Measurements from ENCODE around the gene NUCB1.
"Not testable (repeated sequence)": the region's sequence is repeated elsewhere in the genome, so short reads cannot be mapped to it uniquely, and the experiment has no call there.

NUCB1 gene

DNA sequence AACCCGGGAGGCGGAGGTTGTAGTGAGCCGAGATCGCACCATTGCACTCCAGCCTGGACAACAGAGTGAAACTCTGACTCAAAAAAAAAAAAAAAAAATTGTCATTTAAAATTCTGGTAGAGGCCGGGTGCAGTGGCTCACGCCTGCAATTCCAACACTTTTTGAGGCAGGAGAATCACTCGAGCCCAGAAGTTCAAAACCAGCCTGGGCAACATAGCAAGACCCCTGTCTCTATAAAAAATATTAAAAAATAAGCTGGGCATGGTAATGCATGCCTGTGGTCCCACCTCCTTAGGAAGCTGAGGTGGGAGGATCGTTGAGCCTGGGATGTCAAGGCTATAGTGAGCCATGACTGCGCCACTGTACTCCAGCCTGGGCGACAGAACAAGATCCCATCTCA, 6.2 kb downstream of the NUCB1 start:
- no peak for DNase-seq

GRCh38 chr19:48907671-48908070, 7.6 kb downstream of the NUCB1 start:
- DNase-seq = no peak

DNA sequence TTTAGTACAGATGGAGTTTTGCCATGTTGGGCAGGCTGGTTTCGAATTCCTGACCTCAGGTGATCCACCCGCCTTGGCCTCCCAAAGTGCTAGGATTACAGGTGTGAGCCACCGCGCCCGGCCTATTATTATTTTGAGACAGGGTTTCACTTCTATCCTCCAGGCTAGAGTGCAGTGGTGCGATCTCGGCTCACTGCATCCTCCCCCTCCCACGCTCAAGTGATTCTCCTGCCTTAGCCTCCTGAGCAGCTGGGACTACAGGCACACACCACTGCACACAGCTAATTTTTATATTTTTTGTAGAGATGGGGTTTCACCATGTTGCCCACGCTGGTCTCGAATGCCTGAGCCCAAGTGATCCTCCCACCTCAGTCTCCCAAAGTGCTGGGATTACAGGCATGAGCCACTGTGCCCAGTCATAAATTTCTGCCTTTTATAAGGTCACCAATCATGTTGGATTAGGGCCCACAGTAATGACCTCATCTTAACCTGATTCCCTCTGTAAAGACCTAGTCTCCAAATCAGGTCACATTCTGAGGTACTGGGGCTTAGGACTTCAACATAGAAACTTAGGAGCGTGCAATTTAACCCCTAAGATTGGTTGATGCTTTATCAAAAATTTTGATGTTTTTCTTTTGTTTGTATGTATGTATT, 9.4 kb downstream of the NUCB1 start:
- DNase-seq = not testable (repeated sequence)

DNA sequence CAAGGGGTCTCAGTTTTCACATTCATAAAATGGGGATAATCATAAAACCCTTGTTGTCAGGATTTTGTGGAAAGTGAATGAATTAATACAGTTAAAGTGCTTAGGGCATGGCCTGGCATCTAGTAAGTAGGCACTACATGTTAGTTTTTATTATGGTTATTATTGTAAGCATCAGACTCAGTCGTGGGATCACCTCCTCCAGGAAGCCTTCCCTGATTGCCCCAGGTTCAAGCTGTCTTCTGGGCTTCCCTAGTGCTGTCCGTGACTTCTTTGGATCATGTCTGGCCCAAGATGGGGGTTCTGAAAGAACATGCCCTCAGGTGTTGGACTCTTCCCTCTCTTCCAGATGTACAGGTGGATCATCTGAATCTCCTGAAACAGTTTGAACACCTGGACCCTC, 10.7 kb downstream of the NUCB1 start:
- DNase-seq = no peak

DNA sequence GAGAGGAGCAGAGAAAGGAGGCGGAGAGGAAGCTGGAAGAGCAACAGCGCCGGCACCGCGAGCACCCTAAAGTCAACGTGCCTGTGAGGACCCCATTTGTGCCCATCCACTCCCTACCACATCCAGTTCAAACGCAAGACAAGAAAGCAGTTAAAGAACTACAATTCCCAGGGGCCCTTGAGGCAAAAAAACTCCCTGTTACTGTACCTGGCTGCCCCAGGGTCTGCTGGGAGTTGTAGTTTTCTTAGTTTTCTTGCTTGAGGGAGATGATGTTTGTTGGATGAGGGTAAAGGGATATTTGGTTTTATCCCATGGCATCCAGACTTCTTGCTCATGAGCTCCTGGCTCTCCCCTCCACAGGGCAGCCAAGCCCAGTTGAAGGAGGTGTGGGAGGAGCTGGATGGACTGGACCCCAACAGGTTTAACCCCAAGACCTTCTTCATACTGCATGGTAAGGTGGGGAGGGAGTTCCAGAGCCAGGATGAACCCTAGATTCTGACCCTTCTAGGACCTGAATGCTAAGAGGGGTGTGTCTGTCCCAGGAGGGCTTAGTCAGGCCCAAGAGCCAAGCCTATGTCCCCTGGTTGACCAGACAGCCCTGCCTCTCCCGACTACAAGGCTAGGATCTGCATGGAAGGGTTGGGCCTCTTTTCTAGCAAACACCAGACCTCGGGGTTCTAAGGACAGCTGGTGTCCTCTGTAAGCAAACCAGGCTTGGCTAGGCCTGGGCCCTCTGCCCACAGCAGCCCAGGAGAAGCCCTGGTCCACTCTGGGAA, 13.2 kb downstream of the NUCB1 start:
- no peak for DNase-seq

DNA sequence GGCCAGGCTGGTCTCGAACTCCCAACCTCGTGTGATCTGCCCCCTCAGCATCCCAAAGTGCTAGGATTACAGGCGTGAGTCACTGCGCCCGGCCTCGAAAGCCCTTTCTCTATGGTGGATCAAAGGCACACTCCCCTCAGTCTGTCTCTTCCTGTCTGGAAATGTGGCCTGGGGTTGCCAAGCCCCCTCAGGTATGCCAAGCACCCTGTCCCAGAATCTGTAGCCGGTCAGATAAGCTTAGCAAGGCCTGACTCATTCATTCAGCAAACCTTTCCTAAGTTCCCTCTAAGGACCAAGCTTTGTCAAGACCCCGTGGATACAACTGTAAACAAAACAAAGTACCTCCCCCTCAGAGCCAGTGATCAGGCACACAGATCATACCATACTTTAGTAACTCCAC, 14.1 kb downstream of the NUCB1 start:
- DNase-seq = no peak

- DNase-seq = peak; percentile 95
Observed at GRCh38 chr19:48915757-48916156, 15.6 kb downstream of the NUCB1 start.

GRCh38 chr19:48918071-48918470, 18.0 kb downstream of the NUCB1 start:
- no peak for DNase-seq

DNA sequence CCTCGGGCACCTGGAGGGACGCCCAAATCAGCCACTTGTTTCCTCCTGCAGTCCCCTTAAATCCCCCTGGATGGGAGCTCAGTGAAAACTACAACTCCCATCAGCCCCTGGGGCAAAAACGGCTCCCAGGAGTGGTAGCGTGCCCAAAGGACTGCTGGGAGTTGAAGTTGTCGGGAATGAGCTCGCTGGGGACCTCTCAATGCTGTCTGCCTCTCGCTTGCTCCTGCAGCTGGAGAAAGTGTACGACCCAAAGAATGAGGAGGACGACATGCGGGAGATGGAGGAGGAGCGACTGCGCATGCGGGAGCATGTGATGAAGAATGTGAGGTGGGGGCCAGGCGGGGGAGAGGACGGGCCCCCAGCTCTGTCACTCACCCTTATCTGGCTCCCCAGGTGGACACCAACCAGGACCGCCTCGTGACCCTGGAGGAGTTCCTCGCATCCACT, 18.7 kb downstream of the NUCB1 start:
- no peak for DNase-seq

- not testable (repeated sequence) for DNase-seq
Observed at GRCh38 chr19:48919271-48919670, 19.2 kb downstream of the NUCB1 start.

DNA sequence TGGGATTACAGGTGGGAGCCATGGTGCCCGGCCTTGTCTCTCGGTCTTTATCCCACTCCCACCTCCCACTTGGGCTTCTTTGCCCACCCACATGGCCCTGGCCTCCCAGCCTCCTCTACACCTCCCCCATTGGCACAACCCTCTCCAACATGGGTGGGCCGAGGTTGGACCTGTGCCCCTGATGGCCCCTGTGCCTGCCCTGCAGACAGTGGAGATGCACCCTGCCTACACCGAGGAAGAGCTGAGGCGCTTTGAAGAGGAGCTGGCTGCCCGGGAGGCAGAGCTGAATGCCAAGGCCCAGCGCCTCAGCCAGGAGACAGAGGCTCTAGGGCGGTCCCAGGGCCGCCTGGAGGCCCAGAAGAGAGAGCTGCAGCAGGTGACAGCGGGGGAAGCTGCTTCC, 20.8 kb downstream of the NUCB1 start:
- DNase-seq = no peak

GRCh38 chr19:48921721-48922500, 21.8 kb downstream of the NUCB1 start:
- DNase-seq = no peak

DNA sequence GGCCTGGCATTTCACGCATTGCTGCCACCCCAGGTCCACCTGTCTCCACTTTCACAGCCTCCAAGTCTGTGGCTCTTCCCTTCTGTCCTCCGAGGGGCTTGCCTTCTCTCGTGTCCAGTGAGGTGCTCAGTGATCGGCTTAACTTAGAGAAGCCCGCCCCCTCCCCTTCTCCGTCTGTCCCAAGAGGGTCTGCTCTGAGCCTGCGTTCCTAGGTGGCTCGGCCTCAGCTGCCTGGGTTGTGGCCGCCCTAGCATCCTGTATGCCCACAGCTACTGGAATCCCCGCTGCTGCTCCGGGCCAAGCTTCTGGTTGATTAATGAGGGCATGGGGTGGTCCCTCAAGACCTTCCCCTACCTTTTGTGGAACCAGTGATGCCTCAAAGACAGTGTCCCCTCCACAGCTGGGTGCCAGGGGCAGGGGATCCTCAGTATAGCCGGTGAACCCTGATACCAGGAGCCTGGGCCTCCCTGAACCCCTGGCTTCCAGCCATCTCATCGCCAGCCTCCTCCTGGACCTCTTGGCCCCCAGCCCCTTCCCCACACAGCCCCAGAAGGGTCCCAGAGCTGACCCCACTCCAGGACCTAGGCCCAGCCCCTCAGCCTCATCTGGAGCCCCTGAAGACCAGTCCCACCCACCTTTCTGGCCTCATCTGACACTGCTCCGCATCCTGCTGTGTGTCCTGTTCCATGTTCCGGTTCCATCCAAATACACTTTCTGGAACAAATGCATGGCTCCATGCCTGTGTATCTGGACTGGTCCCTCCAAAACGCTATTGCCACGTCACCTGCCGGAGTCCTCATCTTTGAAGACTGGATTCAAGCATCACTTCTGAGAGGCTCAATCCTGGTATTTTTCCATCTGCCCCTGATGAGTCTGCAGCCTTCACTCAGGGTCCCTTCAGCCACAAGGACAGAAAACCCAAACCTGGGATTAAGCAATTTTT, 22.7 kb downstream of the NUCB1 start:
- DNase-seq = no peak

DNA sequence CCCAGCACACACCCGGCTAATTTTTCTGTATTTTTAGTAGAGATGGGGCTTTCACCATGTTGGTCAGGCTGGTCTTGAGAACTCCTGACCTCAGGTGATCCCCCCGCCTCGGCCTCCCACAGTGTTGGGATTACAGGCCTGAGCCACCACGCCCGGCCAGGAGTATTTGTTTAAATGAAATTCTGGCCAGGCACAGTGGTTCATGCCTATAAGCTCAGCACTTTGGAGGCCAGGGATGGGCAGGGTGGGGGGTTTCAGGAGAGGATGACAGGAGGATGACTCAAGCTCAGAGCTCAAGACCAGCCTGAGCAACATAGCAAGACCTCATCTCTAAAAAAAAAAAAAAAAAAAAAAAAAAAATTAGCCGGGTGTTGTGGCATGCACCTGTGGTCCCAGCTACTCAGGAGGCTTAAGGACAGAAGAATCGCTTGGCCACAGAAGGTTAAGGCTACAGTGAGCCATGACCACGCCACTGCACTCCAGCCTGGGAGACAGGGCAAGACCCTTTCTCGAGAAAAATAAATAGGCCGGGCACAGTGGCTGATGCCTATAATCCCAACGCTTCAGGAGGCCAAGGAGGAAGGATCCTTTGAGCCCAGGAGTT, 25.2 kb downstream of the NUCB1 start:
- no peak for DNase-seq

DNA sequence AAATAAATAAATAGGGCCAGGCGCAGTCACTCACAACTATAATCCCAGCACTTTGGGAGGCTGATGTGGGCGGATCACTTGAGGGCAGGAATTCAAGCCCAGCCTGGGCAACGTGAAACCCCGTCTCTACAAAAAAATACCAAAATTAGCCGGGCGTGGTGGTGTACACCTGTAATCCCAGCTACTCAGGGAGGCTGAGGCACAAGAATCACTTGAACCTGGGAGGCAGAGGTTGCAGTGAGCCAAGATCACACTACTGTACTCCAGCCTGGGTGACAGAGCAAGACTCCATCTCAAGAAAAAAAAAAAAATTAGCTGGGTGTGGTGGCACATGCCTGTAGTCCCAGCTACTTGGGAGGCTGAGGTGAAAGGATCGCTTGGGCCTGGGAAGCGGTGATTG, 25.8 kb downstream of the NUCB1 start:
- DNase-seq = not testable (repeated sequence)

- no peak for DNase-seq
Observed at GRCh38 chr19:48926909-48927308, 26.8 kb downstream of the NUCB1 start.

DNA sequence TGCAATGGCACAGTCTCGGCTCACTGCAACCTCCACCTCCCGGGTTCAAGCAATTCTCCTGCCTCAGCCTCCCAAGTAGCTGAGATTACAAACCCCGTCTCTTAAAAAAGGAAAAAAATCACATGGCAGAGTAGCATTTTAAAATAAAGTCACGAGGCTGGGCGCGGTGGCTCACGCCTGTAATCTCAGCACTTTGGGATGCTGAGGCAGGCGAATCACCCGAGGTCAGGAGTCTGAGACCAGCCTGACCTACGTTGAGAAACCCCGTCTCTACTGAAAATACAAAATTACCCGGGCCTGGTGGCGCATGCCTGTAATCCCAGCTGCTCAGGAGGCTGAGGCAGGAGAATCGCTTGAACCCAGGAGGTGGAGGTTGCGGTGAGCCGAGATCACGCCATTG, 27.6 kb downstream of the NUCB1 start:
- DNase-seq = not testable (repeated sequence)

- DNase-seq = no peak
Observed at GRCh38 chr19:48928164-48929025, 28.3 kb downstream of the NUCB1 start.

- peak; percentile 91 for DNase-seq
Observed at GRCh38 chr19:48933382-48933932, 33.3 kb downstream of the NUCB1 start, which contains the start of gene DHDH. TSS of gene DHDH (plus strand) at chr19:48933699. CDS start at chr19:48933722, 23 bp downstream.

- DNase-seq = no peak
Observed at GRCh38 chr19:48934837-48935236, 34.7 kb downstream of the NUCB1 start.

- no peak for DNase-seq
Observed at GRCh38 chr19:48935864-48936263, 35.8 kb downstream of the NUCB1 start.
